Gastrocnemius medialis (tissue), 4 donors: Measurements from ENCODE around the gene ZBTB46. TPM values are rescaled to one million over a fixed set of nuclear protein-coding genes. Genes with fewer than 3 reads are reported as not detected.
A peak's percentile ranks its signal among the peaks of the same experiment; 100 is the strongest.

Experiments used
- ATAC-seq, 2 donors: fragments of 150-250 bp; one replicate each; pipeline ENCODE4 v1.9.1; 2016
- DNase-seq, 2 donors: peaks; one replicate each; pipeline ENCODE4 v3.0.0-alpha.2; 2019
- H3K27ac ChIP-seq, 4 donors: fragments of 200-600 bp; sonication (generic); 1 replicate in 1 of 4; 2 replicates in 3 of 4; pipeline ENCODE4 v1.5.1; 2016 to 2018; ENCODE audit warnings: mild to moderate bottlenecking in 2 of 4, moderate library complexity in 1 of 4
- H3K27me3 ChIP-seq, 3 donors: fragments of 200-600 bp; sonication (generic) in 2 of 3; 1 replicate in 1 of 3; 2 replicates in 2 of 3; pipeline versions ENCODE4 v1.5.1 to v1.6.0; 2016 to 2019; ENCODE audit warnings: mild to moderate bottlenecking in 1 of 3, moderate library complexity in 1 of 3
- H3K36me3 ChIP-seq, 2 donors: fragments of 200-600 bp; sonication (generic) in 1 of 2; one replicate each; pipeline ENCODE4 v1.5.1; 2017 to 2018
- H3K4me1 ChIP-seq, 2 donors: fragments of 200-600 bp; sonication (generic) in 1 of 2; one replicate each; pipeline ENCODE4 v1.5.1; 2016 to 2017; ENCODE audit warnings: mild to moderate bottlenecking in 2 of 2
- H3K4me3 ChIP-seq, 4 donors: fragments of 200-600 bp; sonication (generic) in 3 of 4; 1 replicate in 1 of 4; 2 replicates in 3 of 4; pipeline ENCODE4 v1.5.1; 2016 to 2019; ENCODE audit warnings: mild to moderate bottlenecking in 2 of 4
- H3K9me3 ChIP-seq, 3 donors: fragments of 200-600 bp; sonication (generic) in 2 of 3; 1 replicate in 1 of 3; 2 replicates in 2 of 3; pipeline ENCODE4 v1.5.1; 2016 to 2019
- CTCF ChIP-seq, 5 experiments: fragments of 450-650 bp in 3 of 5; fragments of 200-600 bp in 2 of 5; sonication (generic) in 2 of 5; IDR thresholded peaks in 4 of 5; conservative IDR thresholded peaks in 1 of 5; 1 replicate in 4 of 5; 2 replicates in 1 of 5; pipeline ENCODE4 v1.5.1; 2016 to 2019; ENCODE audit warnings: antibody characterized with exemption in 5 of 5, mild to moderate bottlenecking in 3 of 5, moderate library complexity in 3 of 5
- POLR2A ChIP-seq, 2 donors: fragments of 450-650 bp; IDR thresholded peaks; one replicate each; pipeline ENCODE4 v1.6.1; 2017; ENCODE audit warnings: antibody characterized with exemption in 2 of 2, mild to moderate bottlenecking in 2 of 2, moderate library complexity in 2 of 2
- in situ Hi-C, 4 donors: fragments of 200-750 bp; cut with MboI; loops; one replicate each; pipeline versions ENCODE4 v1.15.0 to v1.8.0; 2017; ENCODE audit warnings: low sequenced_read_pairs in 4 of 4
- intact Hi-C: fragments of 100-400 bp; cut with DNase I; formaldehyde crosslinking; loops from one replicate; pipeline ENCODE4 v1.15.1; 2023; ENCODE audit warnings: low total_unique reads
- total RNA-seq, 4 donors: library from RNA; depleted of rRNA; stranded (reverse); fragments of >200 nt; gene quantifications; one replicate each; pipeline versions ENCODE4 v1.1.0 to v1.2.3, GENCODE V29; 2016

The ZBTB46 gene
- total RNA-seq, 4 donors from 2014 or later, result 4.3 to 7.1 (median 5.6) TPM

DNA sequence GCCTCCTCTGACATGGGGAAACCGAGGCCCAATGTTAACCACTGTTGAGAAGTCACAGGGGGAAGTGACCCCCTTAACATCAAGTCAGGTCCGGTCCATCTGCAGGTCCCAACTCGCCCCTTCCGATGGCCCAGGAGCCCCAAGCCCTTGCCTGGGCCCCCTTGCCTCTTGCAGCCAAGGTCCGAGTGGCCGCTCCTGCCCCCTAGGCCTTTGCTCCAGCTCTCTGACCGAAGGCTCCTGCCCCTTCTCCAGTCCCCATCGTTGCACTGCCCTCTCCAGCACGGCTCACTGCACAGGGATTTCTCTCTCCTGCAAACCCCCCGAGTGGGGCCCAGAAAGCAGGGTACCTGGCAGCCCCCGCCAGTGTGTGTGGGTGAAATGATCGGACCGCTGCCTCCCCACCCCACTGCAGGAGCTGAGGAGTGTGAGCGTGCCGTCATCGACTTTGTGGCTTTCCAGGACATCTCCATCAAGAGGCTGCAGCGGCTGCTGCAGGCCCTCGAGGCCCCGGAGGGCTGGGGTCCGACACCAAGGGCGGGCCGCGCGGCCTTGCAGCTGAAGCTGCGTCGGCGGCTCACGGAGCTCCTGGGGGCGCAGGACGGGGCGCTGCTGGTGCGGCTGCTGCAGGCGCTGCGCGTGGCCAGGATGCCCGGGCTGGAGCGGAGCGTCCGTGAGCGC lies 133.1 kb downstream of the ZBTB46 start:
- ATAC-seq, result no peak
- Histone ChIP-seq H3K36me3 (peaks cover 0 to 7% of the 10 kb centered on the region in 2 donors), H3K4me1 (peaks cover 30 to 32% of the 10 kb centered on the region in 2 donors), H3K27ac (peak overlapping the region in 1 of 4 donors; percentile 76), H3K4me3 (no peak overlapping the region), H3K9me3 (no peaks in the 10 kb centered on the region), H3K27me3 (no peaks in the 10 kb centered on the region)
- in situ Hi-C loops (no loop called here), intact Hi-C loops (no loop called here)
- peak in 1 of 2 donors; percentile 11 for DNase-seq
- TF ChIP-seq CTCF (IDR thresholded peaks at IDR 0.05 in 4 of 5, conservative IDR thresholded peaks at IDR 0.05 in 1 of 5) (no peak), POLR2A (IDR thresholded peaks at IDR 0.05) (no peak)

DNA sequence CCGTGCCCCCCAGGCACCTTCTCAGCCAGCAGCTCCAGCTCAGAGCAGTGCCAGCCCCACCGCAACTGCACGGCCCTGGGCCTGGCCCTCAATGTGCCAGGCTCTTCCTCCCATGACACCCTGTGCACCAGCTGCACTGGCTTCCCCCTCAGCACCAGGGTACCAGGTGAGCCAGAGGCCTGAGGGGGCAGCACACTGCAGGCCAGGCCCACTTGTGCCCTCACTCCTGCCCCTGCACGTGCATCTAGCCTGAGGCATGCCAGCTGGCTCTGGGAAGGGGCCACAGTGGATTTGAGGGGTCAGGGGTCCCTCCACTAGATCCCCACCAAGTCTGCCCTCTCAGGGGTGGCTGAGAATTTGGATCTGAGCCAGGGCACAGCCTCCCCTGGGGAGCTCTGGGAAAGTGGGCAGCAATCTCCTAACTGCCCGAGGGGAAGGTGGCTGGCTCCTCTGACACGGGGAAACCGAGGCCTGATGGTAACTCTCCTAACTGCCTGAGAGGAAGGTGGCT lies 133.7 kb downstream of the ZBTB46 start:
- ATAC-seq (no peak), DNase-seq (peak in 1 of 2 donors; percentile 16)
- Histone ChIP-seq H3K27me3 (no peaks in the 10 kb centered on the region), H3K36me3 (peaks cover 0 to 7% of the 10 kb centered on the region in 2 donors), H3K4me3 (peak overlapping the region in 1 of 4 donors; percentile 29), H3K9me3 (no peaks in the 10 kb centered on the region), H3K27ac (no peak overlapping the region), H3K4me1 (peaks cover 30 to 32% of the 10 kb centered on the region in 2 donors)
- intact Hi-C loops (no loop called here), in situ Hi-C loops (no loop called here)
- no peak for TF ChIP-seq CTCF (IDR thresholded peaks at IDR 0.05 in 4 of 5, conservative IDR thresholded peaks at IDR 0.05 in 1 of 5)

GRCh38 chr20:63696628-63697356 lies 134.3 kb downstream of the ZBTB46 start, which contains the start of gene TNFRSF6B:
Gene TNFRSF6B (plus strand): TSS chr20:63696652. CDS start chr20:63696768, 116 bp downstream.
- intact Hi-C loops (no loop called here), in situ Hi-C loops (no loop called here)
- DNase-seq (no peak), ATAC-seq (peak in 1 of 2 donors; percentile 13)
- Histone ChIP-seq H3K36me3 (peaks cover 0 to 7% of the 10 kb centered on the region in 2 donors), H3K4me1 (peaks cover 30 to 32% of the 10 kb centered on the region in 2 donors), H3K27me3 (no peaks in the 10 kb centered on the region), H3K27ac (no peak within 1 kb of the TSS), H3K4me3 (peak within 1 kb of the TSS in 2 of 4 donors; percentile 18 to 29), H3K9me3 (no peaks in the 10 kb centered on the region)
- no peak for TF ChIP-seq CTCF (IDR thresholded peaks at IDR 0.05 in 4 of 5, conservative IDR thresholded peaks at IDR 0.05 in 1 of 5)
- TF ChIP-seq POLR2A (IDR thresholded peaks at IDR 0.05), result no peak

DNA sequence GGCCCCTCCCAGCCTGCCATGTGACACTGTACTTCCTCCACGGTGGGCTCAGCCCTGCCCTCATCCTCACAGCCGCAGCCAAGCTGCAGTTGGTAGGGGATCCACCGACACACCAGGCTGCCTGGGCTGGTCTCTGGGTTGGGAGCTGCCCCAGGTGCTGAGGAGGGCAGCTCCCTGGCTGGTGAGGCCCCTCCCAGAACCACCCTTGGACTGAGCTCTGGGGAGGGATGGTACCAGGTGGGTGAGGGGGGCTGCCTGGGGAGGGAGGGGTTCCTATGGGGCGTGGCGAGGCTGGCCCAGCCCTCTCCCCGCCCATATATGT lies 134.8 kb downstream of the ZBTB46 start:
- ATAC-seq (no peak), DNase-seq (no peak)
- Histone ChIP-seq H3K9me3 (no peaks in the 10 kb centered on the region), H3K4me1 (peaks cover 30 to 32% of the 10 kb centered on the region in 2 donors), H3K27ac (no peak overlapping the region), H3K4me3 (peak overlapping the region in 1 of 4 donors; percentile 18), H3K27me3 (no peaks in the 10 kb centered on the region), H3K36me3 (peaks cover 0 to 7% of the 10 kb centered on the region in 2 donors)
- TF ChIP-seq POLR2A (IDR thresholded peaks at IDR 0.05) (no peak), CTCF (IDR thresholded peaks at IDR 0.05 in 4 of 5, conservative IDR thresholded peaks at IDR 0.05 in 1 of 5) (no peak)
- in situ Hi-C loops (no loop called here), intact Hi-C loops (no loop called here)
